Measurements from ENCODE around the gene TNRC6A. TPM values are rescaled to one million over a fixed set of nuclear protein-coding genes. Genes with fewer than 3 reads are reported as not detected.

TNRC6A gene
- total and polyA plus RNA-seq, 2 of the 13 experiments (the other 11 are each of a cell fraction or from before 2014, with no cell fraction given), result 30.9 to 43.6 TPM

DNA sequence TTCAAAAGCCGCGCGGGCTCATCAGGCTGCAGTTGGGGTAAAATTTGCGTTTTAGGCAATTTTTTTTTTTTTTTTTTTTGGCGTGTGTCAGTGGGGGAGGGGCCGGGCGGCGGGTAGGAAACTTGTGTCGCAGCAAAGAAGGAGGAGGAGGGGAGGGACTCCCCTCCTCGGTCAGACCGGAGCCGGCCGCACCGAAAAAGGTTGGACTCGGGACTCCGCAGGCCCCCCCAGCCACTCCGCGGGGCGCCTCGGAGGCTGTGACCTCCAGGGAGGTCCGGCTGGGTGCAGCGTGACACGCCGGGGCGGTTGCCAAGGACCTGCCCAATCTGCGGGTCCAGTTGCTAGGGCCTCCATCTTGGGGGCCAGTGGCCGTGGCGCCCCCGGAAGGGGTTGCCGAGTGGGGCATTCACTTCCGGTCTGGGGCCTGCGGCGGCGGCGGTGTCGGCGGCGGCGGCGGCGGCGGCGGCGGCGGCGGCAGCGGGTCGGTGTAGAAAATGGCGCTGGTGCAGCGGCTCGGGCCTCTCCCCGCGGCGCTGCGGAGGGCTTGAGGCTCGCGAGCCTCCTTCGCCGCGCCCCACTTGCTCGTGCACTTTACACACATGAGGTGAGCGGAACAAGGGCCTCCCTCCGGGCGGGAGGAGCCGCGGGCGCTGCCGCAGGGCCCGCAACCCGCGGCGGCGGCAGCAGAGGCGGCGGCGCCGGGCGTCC, at the start of gene TNRC6A (continued):
- TF ChIP-seq, protein P1, sequence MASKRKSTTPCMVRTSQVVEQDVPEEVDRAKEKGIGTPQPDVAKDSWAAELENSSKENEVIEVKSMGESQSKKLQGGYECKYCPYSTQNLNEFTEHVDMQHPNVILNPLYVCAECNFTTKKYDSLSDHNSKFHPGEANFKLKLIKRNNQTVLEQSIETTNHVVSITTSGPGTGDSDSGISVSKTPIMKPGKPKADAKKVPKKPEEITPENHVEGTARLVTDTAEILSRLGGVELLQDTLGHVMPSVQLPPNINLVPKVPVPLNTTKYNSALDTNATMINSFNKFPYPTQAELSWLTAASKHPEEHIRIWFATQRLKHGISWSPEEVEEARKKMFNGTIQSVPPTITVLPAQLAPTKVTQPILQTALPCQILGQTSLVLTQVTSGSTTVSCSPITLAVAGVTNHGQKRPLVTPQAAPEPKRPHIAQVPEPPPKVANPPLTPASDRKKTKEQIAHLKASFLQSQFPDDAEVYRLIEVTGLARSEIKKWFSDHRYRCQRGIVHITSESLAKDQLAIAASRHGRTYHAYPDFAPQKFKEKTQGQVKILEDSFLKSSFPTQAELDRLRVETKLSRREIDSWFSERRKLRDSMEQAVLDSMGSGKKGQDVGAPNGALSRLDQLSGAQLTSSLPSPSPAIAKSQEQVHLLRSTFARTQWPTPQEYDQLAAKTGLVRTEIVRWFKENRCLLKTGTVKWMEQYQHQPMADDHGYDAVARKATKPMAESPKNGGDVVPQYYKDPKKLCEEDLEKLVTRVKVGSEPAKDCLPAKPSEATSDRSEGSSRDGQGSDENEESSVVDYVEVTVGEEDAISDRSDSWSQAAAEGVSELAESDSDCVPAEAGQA (IDR thresholded peaks at IDR 0.05; ENCODE audit: low read depth), result peak; percentile 91
- TF ChIP-seq, protein P1 (CRISPR knock-in tag; IDR thresholded peaks at IDR 0.05; ENCODE audit: borderline replicate concordance), result peak; percentile 90; the same call in 1 of the 2 replicates
- TF ChIP-seq, protein P2, sequence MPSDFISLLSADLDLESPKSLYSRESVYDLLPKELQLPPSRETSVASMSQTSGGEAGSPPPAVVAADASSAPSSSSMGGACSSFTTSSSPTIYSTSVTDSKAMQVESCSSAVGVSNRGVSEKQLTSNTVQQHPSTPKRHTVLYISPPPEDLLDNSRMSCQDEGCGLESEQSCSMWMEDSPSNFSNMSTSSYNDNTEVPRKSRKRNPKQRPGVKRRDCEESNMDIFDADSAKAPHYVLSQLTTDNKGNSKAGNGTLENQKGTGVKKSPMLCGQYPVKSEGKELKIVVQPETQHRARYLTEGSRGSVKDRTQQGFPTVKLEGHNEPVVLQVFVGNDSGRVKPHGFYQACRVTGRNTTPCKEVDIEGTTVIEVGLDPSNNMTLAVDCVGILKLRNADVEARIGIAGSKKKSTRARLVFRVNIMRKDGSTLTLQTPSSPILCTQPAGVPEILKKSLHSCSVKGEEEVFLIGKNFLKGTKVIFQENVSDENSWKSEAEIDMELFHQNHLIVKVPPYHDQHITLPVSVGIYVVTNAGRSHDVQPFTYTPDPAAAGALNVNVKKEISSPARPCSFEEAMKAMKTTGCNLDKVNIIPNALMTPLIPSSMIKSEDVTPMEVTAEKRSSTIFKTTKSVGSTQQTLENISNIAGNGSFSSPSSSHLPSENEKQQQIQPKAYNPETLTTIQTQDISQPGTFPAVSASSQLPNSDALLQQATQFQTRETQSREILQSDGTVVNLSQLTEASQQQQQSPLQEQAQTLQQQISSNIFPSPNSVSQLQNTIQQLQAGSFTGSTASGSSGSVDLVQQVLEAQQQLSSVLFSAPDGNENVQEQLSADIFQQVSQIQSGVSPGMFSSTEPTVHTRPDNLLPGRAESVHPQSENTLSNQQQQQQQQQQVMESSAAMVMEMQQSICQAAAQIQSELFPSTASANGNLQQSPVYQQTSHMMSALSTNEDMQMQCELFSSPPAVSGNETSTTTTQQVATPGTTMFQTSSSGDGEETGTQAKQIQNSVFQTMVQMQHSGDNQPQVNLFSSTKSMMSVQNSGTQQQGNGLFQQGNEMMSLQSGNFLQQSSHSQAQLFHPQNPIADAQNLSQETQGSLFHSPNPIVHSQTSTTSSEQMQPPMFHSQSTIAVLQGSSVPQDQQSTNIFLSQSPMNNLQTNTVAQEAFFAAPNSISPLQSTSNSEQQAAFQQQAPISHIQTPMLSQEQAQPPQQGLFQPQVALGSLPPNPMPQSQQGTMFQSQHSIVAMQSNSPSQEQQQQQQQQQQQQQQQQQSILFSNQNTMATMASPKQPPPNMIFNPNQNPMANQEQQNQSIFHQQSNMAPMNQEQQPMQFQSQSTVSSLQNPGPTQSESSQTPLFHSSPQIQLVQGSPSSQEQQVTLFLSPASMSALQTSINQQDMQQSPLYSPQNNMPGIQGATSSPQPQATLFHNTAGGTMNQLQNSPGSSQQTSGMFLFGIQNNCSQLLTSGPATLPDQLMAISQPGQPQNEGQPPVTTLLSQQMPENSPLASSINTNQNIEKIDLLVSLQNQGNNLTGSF (CRISPR knock-in tag; IDR thresholded peaks at IDR 0.05), result peak; percentile 62
- 0 out of 2 replicates have a peak, but pooled peaks have one; percentile 56 for TF ChIP-seq ZNF136 (CRISPR knock-in tag; IDR thresholded peaks at IDR 0.05; ENCODE audit: low read depth)
- peak; percentile 76; the same call in 1 of the 2 replicates for TF ChIP-seq ZNF782 (CRISPR knock-in tag; IDR thresholded peaks at IDR 0.05; ENCODE audit: borderline replicate concordance)
- TF ChIP-seq, protein P3, sequence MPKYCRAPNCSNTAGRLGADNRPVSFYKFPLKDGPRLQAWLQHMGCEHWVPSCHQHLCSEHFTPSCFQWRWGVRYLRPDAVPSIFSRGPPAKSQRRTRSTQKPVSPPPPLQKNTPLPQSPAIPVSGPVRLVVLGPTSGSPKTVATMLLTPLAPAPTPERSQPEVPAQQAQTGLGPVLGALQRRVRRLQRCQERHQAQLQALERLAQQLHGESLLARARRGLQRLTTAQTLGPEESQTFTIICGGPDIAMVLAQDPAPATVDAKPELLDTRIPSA (CRISPR knock-in tag; IDR thresholded peaks at IDR 0.05; ENCODE audit: borderline replicate concordance), result no peak
- TF ChIP-seq, protein P4, sequence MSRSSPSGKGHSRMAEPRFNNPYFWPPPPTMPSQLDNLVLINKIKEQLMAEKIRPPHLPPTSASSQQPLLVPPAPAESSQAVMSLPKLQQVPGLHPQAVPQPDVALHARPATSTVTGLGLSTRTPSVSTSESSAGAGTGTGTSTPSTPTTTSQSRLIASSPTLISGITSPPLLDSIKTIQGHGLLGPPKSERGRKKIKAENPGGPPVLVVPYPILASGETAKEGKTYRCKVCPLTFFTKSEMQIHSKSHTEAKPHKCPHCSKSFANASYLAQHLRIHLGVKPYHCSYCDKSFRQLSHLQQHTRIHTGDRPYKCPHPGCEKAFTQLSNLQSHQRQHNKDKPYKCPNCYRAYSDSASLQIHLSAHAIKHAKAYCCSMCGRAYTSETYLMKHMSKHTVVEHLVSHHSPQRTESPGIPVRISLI (CRISPR knock-in tag; IDR thresholded peaks at IDR 0.05; ENCODE audit: borderline replicate concordance), result peak; percentile 77; the same call in 1 of the 2 replicates
- TF ChIP-seq TGIF2 (CRISPR knock-in tag; IDR thresholded peaks at IDR 0.05), result peak; percentile 34; the same call in 1 of the 2 replicates
- TF ChIP-seq, protein P5, sequence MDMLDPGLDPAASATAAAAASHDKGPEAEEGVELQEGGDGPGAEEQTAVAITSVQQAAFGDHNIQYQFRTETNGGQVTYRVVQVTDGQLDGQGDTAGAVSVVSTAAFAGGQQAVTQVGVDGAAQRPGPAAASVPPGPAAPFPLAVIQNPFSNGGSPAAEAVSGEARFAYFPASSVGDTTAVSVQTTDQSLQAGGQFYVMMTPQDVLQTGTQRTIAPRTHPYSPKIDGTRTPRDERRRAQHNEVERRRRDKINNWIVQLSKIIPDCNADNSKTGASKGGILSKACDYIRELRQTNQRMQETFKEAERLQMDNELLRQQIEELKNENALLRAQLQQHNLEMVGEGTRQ (IDR thresholded peaks at IDR 0.05; ENCODE audit: low read depth, low read length), result no peak
- TF ChIP-seq, protein P5 (CRISPR knock-in tag; IDR thresholded peaks at IDR 0.05; ENCODE audit: borderline replicate concordance), result 0 out of 2 replicates have a peak, but pooled peaks have one; percentile 20
- 0 out of 2 replicates have a peak, but pooled peaks have one; percentile 61 for TF ChIP-seq ZIK1 (CRISPR knock-in tag; IDR thresholded peaks at IDR 0.05; ENCODE audit: borderline replicate concordance, low read depth)
